OCI-LY1 (cell line): ENCODE measurements around the gene TOMM7.
"Not testable (repeated sequence)": the region's sequence is repeated elsewhere in the genome, so short reads cannot be mapped to it uniquely, and the experiment has no call there.

ENCODE experiments used
- H2AFZ ChIP-seq: fragments of 200-600 bp; sonication (generic), shearing (Covaris generic); 2 replicates; pipeline ENCODE4 v1.6.0; 2014; ENCODE audit warnings: antibody characterized with exemption, mild to moderate bottlenecking, low read length
- H3F3A ChIP-seq: fragments of 200-600 bp; sonication (generic), shearing (Covaris generic); 2 replicates; pipeline ENCODE4 v1.6.0; 2014; ENCODE audit warnings: mild to moderate bottlenecking, antibody characterized with exemption, low read length, moderate library complexity; ENCODE audit not compliant: insufficient read depth
- H3K27ac ChIP-seq: fragments of 200-600 bp; sonication (generic); 2 replicates; pipeline ENCODE4 v1.5.1; 2014; ENCODE audit warnings: low read length, mixed run types, mild to moderate bottlenecking, low read depth; ENCODE audit not compliant: poor library complexity, severe bottlenecking
- H3K27me3 ChIP-seq: fragments of 200-600 bp; sonication (generic); 2 replicates; pipeline ENCODE4 v1.6.0; 2014; ENCODE audit warnings: antibody characterized with exemption, mild to moderate bottlenecking, low read length, moderate library complexity; ENCODE audit not compliant: insufficient read depth
- H3K36me3 ChIP-seq: fragments of 200-600 bp; sonication (generic); 2 replicates; pipeline ENCODE4 v1.6.1; 2014; ENCODE audit warnings: mild to moderate bottlenecking, antibody characterized with exemption, low read length, moderate library complexity, mixed read lengths; ENCODE audit not compliant: insufficient read depth
- H3K4me1 ChIP-seq: fragments of 200-600 bp; sonication (generic); 2 replicates; pipeline ENCODE4 v1.5.1; 2014; ENCODE audit warnings: mild to moderate bottlenecking, low read length, moderate library complexity; ENCODE audit not compliant: insufficient read depth, severe bottlenecking
- H3K4me2 ChIP-seq: fragments of 200-600 bp; sonication (generic), shearing (Covaris generic); 2 replicates; pipeline ENCODE4 v1.6.1; 2014; ENCODE audit warnings: low read length
- H3K4me3 ChIP-seq: fragments of 200-600 bp; sonication (generic); 2 replicates; pipeline ENCODE4 v1.5.1; 2014; ENCODE audit warnings: low read length, low read depth, mild to moderate bottlenecking, mixed read lengths; ENCODE audit not compliant: poor library complexity, severe bottlenecking
- H3K79me2 ChIP-seq: fragments of 200-600 bp; shearing (Covaris generic); 2 replicates; pipeline ENCODE4 v1.6.1; 2016; ENCODE audit warnings: mixed run types, low read length, mixed read lengths; ENCODE audit not compliant: insufficient read depth
- H3K9ac ChIP-seq: fragments of 200-600 bp; sonication (generic), shearing (Covaris generic); 2 replicates; pipeline ENCODE4 v1.6.1; 2014; ENCODE audit warnings: mild to moderate bottlenecking, low read length, mixed read lengths
- H3K9me2 ChIP-seq: fragments of 200-600 bp; sonication (generic), shearing (Covaris generic); 2 replicates; pipeline ENCODE4 v1.6.1; 2014; ENCODE audit warnings: low read depth, mild to moderate bottlenecking, low read length, mixed read lengths
- H3K9me3 ChIP-seq: fragments of 200-600 bp; shearing (Covaris generic); 2 replicates; pipeline ENCODE4 v1.6.1; 2014; ENCODE audit warnings: low read length, mixed read lengths
- H4K20me1 ChIP-seq: fragments of 200-600 bp; sonication (generic), shearing (Covaris generic); 2 replicates; pipeline ENCODE4 v1.6.0; 2016; ENCODE audit warnings: mild to moderate bottlenecking, low read length; ENCODE audit not compliant: insufficient read depth
- CTCF ChIP-seq: fragments of 200-600 bp; sonication (generic), shearing (Covaris generic); IDR thresholded peaks from 2 replicates; pipeline ENCODE4 v1.5.1; 2017; ENCODE audit warnings: mild to moderate bottlenecking, antibody characterized with exemption, low read length, moderate library complexity, mixed read lengths
- EZH2 ChIP-seq: fragments of 200-600 bp; sonication (generic), shearing (Covaris generic); IDR thresholded peaks from 2 replicates; pipeline ENCODE4 v1.8.0; 2017; ENCODE audit warnings: borderline replicate concordance, mixed run types, mild to moderate bottlenecking, antibody characterized with exemption, low read length, moderate library complexity, mixed read lengths

The TOMM7 gene

GRCh38 chr7:22799633-22800032 lies 23.0 kb downstream of the TOMM7 start:
- no peaks in the 10 kb centered on the region for H3K9me2 ChIP-seq
- no peaks in the 10 kb centered on the region for H3F3A ChIP-seq
- H3K4me2 ChIP-seq, result no peak overlapping the region
- H3K4me3 ChIP-seq, result no peak overlapping the region
- peaks cover 3% of the 10 kb centered on the region; the same call in 1 of the 2 replicates for H3K9me3 ChIP-seq
- no peaks in the 10 kb centered on the region for H3K79me2 ChIP-seq
- no peak overlapping the region for H3K9ac ChIP-seq
- no peak for TF ChIP-seq CTCF
- TF ChIP-seq EZH2, result no peak
- H3K27ac ChIP-seq, result no peak overlapping the region
- no peak overlapping the region for H2AFZ ChIP-seq
- no peaks in the 10 kb centered on the region for H4K20me1 ChIP-seq
- no peaks in the 10 kb centered on the region; the same call in 1 of the 2 replicates for H3K36me3 ChIP-seq
- no peaks in the 10 kb centered on the region for H3K27me3 ChIP-seq
- H3K4me1 ChIP-seq, result no peaks in the 10 kb centered on the region

GRCh38 chr7:22793593-22794462 lies 28.8 kb downstream of the TOMM7 start:
- TF ChIP-seq CTCF (no peak), EZH2 (no peak)
- Histone ChIP-seq H3K9me3 (no peaks in the 10 kb centered on the region), H3F3A (no peaks in the 10 kb centered on the region), H3K9ac (no peak overlapping the region), H3K27me3 (no peaks in the 10 kb centered on the region), H3K4me3 (no peak overlapping the region), H3K79me2 (no peaks in the 10 kb centered on the region), H4K20me1 (no peaks in the 10 kb centered on the region), H3K27ac (no peak overlapping the region), H3K9me2 (no peaks in the 10 kb centered on the region), H3K36me3 (no peaks in the 10 kb centered on the region), H3K4me2 (no peak overlapping the region), H2AFZ (no peak overlapping the region), H3K4me1 (no peaks in the 10 kb centered on the region)

GRCh38 chr7:22791204-22792158 lies 31.2 kb downstream of the TOMM7 start:
- Histone ChIP-seq H3K9me2 (no peaks in the 10 kb centered on the region), H3K27me3 (no peaks in the 10 kb centered on the region), H3K79me2 (no peaks in the 10 kb centered on the region), H3K36me3 (no peaks in the 10 kb centered on the region), H2AFZ (no peak overlapping the region), H3K9ac (no peak overlapping the region), H4K20me1 (no peaks in the 10 kb centered on the region), H3K9me3 (no peaks in the 10 kb centered on the region), H3K4me2 (no peak overlapping the region), H3F3A (no peaks in the 10 kb centered on the region), H3K4me1 (no peaks in the 10 kb centered on the region), H3K27ac (no peak overlapping the region), H3K4me3 (no peak overlapping the region)
- TF ChIP-seq CTCF (no peak), EZH2 (no peak)

- not testable (repeated sequence) for H3K9ac ChIP-seq, H3K79me2 ChIP-seq, H3K36me3 ChIP-seq, H3K4me2 ChIP-seq, H3K9me2 ChIP-seq, H3K4me3 ChIP-seq, H3K4me1 ChIP-seq, H4K20me1 ChIP-seq, H3F3A ChIP-seq, H3K9me3 ChIP-seq, H3K27ac ChIP-seq, H2AFZ ChIP-seq, H3K27me3 ChIP-seq
Observed at GRCh38 chr7:22790640-22791039, 32.0 kb downstream of the TOMM7 start.
